Skin epidermis (tissue), 12 donors: Measurements from ENCODE around the gene PRKCQ.

Experiments used
- H3K27ac ChIP-seq, 21 experiments: fragments of 200-600 bp; sonication (generic) in 11 of 21; one replicate each; pipeline ENCODE4 v1.5.0; 2020; ENCODE audit warnings: mild to moderate bottlenecking in 3 of 21, inconsistent platforms in 2 of 21, moderate library complexity in 2 of 21
- H3K4me3 ChIP-seq, 7 experiments: fragments of 200-600 bp; sonication (generic) in 2 of 7; one replicate each; pipeline ENCODE4 v1.5.0; 2020; ENCODE audit warnings: inconsistent platforms in 2 of 7, mild to moderate bottlenecking in 2 of 7, moderate library complexity in 1 of 7

Gene PRKCQ

DNA sequence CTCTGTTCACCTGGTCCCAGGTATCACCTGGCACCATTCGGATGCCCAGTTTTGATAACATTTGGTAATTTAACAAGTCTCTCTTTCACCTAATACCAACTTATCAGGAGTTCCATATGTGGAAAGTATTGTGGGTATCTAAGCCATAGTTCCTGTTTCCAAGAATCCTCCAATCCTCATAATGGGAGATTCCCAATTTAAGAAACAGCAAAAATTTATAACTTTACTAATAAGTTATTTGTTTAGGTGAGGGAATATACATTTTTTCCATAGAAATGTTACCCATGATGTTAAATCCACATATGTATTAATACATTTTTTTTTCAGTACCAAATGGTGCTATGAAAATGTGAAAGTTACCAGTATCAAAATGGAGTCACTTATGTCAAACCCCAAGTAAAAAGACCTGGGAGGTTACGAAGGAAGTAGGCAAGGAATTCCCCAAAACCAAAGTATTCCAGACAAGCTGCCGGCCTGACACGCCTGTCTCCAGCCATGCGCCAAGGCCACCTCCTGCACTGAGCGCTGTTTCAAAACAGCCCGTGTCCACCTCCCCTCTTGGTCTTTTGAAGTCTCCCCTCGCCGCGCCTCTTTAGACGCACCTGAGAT is 44.8 kb downstream of the PRKCQ start:
- Histone ChIP-seq H3K4me3 (no peak overlapping the region), H3K27ac (no peak overlapping the region)

DNA sequence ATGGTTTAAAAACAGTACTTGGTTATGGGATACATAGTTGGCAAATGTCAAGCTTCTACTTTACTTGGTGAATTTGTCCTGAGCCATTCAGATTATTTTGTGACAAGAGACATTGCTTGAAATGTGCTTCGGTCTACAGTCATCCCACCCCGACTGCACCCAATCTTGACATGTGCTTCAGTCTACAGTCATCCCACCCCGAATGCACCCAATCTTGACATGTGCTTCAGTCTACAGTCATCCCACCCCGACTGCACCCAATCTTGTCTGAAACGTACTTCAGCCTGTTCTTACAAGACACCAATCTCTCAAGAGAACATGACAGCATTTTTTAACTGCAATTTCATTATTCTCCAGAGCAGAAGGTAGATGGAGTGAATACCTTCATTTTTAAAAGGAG is 47.8 kb downstream of the PRKCQ start:
- H3K4me3 ChIP-seq, result no peak overlapping the region
- no peak overlapping the region for H3K27ac ChIP-seq

DNA sequence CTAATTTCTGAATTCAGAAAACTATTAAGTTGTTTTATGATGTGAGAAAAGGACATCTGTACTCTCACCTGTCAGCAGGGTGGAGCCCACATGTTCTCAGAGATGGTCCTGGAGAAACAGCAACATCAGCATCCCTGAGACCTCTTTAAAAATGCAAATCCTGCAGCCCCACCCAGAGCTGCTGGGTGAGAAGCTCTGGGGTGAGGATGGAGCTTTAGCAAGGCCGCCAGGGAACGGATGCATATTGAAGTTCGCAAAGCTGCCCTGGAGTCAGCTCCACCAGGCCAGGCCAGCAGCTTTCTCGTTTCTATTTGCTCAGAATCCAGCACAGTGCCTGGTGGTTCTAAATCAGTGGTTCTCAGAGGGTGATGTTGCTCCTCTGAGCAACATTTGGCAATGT is 49.1 kb downstream of the PRKCQ start:
- peak overlapping the region in 7 of 21 experiments; percentile 12 to 80 (median 48) for H3K27ac ChIP-seq
- H3K4me3 ChIP-seq, result no peak overlapping the region

DNA sequence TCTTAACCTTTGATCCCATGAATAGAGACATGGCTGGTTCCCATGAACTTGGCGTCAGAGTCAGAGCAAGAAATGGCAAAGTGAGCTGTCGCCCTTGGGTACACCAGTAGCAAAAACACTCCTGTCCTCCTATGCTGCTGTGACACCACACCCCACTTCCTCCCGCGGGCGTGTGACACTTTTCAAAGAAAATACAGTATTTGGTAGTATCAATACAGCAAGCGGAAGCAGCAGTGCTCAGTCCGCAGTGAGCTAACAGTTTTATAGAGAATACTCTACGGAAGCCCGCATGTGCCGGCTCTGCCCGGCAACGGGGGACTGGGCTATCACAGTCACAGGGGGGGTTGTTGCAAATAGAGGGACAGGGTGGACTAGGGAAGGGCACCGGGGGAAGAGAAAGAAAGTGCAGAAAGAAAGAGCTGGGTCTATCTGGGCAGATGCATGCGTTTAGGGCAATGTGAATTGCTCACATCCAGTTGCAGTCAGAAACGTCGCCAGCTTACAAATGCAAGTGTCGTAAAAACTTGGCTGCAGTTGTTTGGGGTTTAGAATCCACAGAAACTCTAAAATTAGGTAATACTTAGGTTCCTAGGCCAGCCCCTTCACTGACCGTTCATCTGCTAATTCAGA is 49.8 kb downstream of the PRKCQ start:
- Histone ChIP-seq H3K27ac (peak overlapping the region in 7 of 21 experiments; percentile 12 to 80 (median 53)), H3K4me3 (no peak overlapping the region)

DNA sequence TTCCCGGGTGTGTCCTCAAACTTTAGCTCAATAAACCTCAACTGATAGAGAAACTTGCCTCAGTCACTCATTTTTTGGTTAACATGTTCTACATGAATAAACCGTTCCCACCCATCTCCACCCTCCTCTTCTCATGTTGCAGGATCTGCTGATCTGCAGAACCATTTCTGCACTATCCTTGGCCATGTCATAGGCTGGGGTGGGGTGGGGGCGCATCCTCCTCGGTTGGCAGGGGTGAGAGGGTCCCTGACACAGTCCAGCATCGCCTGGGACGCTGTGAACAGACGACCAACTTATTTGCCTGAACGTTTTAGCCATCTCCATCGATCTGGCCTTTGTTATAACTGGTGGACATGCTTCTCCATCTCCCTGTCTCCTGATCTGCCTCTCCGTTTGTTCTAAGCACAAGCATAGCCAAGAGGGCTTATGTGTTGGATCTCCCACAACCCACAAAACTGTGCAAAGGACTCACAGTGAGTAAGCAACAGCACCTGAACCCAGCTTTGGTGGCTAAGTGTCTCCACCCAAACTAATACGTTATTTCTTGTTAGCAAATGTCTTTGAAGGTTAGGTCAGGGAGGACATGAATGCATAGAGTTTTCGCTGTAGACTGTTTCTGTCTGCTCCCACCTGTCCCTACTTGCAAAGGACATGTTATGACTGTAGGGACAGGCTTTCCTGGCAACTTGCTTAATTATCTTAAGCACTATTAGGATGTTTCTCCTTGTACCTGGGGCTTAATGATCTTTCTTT is 51.7 kb downstream of the PRKCQ start:
- Histone ChIP-seq H3K27ac (peak overlapping the region in 2 of 21 experiments; percentile 73 to 80), H3K4me3 (no peak overlapping the region)

DNA sequence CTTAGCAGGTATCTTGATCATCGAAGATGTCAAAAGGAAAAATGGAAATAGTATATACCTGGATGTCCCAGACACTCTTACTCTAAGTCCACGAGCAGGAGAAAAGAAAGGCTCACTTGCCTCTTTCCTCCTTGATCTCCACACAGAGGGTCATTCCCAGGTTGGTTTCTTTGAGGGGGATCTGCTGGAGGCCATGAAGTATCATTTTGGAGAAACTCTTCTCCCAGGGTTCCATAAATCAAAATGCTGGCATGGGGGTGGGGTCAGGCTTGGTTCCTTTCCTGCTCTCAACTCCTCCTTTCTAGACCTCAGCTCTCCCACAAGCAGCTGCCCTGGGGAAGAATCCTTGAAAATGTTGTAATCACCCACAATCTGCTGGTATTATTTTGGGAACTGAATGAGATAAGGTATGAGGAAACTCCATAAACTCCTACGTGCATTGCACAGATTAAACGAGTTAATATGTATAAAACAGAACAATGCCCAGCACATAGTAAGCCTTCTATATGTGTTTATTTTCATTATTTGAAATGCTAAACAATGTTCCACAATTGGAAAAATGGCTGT is 54.4 kb downstream of the PRKCQ start:
- no peak overlapping the region for H3K27ac ChIP-seq
- no peak overlapping the region for H3K4me3 ChIP-seq

DNA sequence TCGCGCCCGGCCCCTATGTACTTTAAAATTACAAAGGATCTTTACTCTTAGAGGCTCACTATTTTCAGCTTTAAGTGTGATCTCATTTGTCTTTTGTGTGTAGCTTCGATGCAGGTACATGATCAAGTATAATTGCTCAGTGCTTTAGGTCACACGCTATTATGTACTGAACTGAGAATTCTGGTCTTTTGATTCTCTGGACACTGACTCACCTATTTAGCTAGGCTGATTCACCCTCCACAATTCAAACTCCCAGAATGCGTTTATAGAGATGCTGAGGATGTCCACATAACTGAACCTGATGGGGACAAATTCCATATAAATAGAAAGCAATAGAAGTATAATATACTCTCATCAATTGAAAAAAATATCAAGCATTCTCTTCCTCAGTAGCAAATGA is 57.8 kb downstream of the PRKCQ start:
- H3K4me3 ChIP-seq, result no peak overlapping the region

DNA sequence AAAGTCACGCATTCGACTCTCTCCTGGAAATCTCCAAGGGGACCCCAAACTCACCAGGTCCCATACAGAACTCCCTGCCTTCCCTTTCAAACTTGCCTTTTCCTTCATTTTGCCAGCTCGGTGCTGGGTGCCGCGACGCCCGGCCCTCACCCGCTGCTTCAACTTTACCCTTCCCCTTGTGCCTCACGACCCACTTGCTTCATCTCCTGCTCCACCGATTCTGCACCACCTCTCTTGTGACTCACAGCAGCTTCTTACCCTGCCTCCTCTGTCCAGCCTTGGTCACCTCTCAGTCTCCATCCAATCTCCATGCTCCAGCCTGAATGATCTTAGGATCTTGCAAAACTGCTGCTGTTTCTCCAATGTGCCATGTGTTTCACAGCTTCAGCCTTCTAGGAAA is 59.9 kb downstream of the PRKCQ start:
- H3K27ac ChIP-seq, result no peak overlapping the region
- H3K4me3 ChIP-seq, result no peak overlapping the region

More for the DNA sequence above, 57.8 kb downstream of the PRKCQ start:
- H3K27ac ChIP-seq, result no peak overlapping the region

DNA sequence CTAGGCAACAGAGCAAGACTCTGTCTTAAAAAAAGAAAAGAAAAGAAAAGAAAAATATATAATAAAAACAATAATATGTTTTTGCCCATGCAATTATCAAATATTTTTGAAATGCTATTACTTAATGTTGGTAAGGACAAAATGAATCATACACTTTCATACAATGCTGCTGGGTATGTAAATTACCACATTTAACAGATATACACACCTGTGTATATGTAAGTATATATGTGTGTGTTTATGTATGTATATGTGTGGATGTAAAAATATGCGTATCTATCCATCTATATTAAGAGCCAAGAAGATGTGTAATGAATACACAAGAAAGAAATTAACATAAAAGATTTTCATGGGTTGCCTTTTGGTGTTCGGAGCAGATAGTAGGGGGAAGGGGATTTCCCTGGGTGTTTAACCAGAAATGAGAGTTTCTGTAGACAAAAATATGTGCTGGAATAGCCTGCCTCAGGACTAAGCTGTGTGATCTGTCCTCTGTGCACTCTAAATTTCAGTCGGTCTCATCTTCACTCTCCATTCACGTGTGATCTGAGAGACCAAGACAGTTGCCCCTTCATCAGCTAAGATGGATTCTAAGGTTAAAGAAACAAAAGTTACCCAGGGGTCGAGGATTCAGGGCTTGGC is 61.2 kb downstream of the PRKCQ start:
- Histone ChIP-seq H3K27ac (no peak overlapping the region), H3K4me3 (no peak overlapping the region)

DNA sequence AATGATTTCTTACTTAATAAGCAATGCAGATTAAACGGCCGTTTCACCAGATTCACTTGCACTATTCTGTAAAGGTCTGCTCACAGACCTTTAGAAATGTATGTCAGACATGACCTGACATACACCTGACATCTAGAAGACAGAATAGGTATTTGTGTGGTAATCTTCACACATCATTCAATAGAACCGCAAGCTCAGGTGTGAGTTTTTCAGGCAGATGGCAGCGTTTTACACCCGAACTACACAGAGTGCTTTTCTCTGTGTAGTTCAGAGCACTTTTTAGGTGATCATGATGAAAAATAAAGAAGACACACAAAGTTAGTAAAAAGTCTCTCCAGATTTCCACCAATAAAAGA is 63.2 kb downstream of the PRKCQ start:
- Histone ChIP-seq H3K4me3 (no peak overlapping the region), H3K27ac (no peak overlapping the region)

DNA sequence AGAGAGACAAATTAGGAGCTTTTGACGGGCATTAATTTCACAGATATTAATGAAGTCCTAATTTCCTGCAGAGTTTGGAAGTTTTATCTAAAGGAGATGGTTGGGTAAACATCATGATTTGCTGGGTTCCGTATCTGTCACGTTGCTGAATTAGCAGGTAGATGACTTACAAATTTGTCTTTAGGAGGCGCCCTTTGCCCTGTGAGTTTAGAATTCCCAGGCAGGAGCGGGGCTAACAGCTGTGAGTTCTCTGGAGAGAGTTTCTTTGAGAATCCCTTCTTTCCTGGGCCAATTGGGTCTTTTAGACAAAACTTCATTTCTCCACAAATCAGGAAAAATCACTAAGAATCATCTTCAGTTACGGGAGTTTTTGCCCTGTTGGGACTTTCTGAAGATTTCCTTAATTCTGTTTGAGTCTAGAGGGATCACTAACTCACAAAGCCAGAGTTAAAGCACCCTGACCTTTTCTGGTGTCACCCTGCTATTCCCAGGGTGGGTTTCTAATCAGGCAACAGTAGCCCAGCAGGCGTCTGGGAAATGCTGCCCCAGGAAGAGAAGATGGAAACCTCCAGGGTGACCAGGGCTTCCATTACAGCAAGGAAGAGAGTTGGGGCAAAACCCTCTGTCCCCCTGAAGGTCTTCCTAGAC is 63.7 kb downstream of the PRKCQ start:
- H3K27ac ChIP-seq, result no peak overlapping the region
- no peak overlapping the region for H3K4me3 ChIP-seq

DNA sequence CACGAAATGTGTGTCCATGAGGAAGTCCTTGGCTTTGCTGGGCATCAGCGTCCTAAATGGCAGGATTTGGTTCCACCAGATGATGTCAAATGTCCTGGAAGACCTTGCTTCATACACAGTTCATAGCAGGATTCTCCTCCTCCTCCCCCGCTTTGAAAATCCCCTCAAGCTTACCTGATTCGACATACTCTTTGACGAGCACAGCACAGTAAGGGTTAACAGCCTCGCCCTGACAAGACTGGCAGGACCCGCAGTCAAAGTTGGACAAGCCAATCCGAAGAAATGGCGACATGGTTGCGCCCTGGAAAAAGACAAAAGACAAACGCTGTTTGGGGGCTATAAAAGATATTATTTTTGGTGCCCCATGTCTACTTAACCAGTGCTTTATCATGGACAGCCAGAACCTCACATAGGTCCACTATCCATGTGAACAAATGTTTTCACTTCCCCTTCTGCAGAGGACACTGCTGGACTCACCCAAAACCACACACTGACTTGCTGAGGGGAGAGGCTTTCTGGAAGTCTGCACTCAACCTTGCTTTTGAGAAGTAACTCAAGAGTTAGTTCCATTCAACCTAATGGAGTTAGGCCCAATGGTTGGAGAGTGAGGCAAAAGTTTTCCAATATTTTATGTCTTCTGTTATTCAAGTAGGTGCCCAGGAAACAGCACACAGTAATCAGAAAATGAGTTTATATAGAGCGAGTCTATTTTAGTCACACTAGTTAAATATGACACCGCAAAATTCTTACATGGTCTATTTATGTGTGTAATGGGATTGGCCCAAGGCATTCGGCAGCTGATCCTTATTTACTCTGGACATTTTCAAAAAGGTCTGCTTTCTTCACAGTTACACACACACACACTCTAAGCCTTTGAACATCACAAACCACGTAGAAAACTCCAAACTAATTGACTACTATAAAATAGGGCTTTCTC is 65.0 kb downstream of the PRKCQ start:
- no peak overlapping the region for H3K27ac ChIP-seq
- H3K4me3 ChIP-seq, result no peak overlapping the region

DNA sequence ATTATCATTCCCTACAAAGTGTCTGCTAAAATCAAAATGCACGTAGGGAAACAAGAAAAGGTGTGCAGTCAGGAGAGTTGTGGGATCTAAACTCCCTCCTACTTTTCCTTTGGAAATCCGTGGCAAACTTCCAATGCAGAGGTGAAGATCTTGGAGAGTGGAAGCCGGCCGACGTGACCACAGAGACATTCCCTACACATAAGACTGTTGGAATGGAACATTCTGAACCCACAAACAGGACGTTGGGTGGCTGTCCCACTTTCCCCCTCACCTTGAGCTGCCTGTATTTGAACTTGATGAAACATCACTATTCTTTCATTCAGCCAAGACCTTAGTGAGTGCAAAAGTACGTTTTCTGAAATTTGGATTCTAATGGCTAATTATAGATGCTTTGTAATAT is 65.9 kb downstream of the PRKCQ start:
- H3K27ac ChIP-seq, result no peak overlapping the region
- no peak overlapping the region for H3K4me3 ChIP-seq

DNA sequence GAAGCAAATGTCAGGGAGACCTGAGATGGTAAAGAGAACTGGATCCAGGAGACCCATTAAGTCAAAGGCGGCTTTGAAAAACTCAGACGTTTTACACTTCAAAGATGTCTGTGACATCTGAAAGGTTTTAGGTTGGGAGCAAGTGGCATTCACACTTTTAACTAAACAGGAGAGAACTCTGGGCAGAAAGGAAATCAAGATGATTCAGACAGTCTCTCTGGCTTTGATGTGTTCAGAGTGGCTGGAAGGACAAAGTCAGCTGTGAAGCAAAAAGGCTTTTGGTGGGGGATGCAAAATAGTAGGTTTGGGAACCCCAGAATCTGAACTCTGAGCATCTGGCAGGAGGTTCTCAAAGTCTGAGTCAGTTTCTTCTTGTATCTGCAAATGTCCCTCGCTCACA is 66.6 kb downstream of the PRKCQ start:
- H3K4me3 ChIP-seq, result no peak overlapping the region

DNA sequence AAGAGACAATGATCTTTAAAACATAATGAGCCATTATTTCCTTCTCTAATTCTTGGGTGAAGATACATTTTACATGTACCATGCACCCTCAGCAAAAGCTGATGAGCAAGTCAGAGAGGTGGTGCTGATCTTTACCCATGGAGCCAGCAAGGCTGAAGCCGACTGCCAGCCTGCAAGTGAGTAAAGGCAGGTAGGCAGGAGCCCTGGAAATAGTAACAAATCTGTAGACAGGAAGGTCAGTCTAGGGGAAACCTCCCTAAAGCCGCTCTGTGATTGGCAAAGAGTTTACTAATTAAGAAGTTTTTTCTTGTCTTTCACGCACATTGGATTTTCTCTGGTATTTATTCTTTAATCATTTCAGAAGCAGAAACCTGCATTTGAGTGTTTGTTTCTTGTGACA is 67.9 kb downstream of the PRKCQ start:
- Histone ChIP-seq H3K27ac (no peak overlapping the region), H3K4me3 (no peak overlapping the region)

More for the DNA sequence above, 66.6 kb downstream of the PRKCQ start:
- no peak overlapping the region for H3K27ac ChIP-seq

DNA sequence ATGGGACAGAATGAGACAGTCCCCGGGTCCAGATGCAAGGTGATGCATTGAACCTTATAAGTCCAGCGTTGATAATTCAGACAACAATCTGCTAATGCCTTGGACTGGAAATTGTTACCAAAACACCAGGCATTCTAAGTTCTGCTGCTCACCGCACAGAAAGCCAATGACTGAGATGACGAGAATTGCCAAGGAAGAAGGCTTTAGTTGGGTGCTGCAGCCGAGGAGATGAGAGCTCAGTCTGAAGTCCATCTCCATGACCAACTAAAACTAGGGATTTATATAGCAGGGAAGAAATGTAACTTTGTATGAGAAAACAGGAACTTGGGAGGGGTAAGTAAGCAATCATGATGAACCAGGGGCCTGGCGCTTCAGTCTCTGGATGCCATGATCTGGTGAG is 68.7 kb downstream of the PRKCQ start:
- no peak overlapping the region for H3K4me3 ChIP-seq
- no peak overlapping the region for H3K27ac ChIP-seq

DNA sequence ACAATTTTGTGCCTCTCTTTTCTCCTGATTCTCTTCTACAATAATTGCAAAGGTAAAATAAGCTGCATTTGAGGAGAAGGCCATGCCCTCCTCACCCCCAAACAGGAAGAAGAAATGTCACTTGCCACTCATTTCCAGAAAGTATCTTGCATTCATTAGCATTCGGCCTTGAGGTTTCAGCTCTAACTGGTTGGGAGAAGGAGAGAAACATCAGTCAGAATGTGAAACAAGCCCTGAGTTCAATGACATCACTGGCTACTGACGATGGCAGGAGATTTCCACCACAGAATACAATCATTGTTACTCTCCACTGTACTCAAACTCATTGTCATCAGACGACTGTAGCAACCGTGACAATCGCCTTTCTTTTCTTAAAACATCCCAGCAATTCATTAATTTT is 72.8 kb downstream of the PRKCQ start:
- Histone ChIP-seq H3K27ac (no peak overlapping the region), H3K4me3 (no peak overlapping the region)

DNA sequence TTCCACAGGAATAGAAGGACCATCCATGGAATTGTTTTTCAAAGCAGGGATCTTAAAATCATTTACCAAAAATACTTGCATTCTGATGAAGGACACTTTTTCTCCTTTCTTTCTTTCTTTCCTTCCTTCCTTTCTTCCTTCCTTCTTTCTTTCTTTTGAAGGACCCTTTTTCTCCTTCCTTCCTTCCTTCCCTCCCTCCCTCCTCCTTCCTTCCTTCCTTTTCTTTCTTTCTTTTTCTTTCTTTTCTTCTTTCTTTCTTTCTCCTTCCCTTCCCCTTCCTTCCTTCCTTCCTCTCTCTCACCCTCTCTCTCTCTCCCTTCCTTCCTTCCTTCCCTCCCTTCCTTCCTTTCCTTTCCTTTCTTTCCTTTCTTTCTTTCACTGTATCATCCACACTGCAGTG is 74.8 kb downstream of the PRKCQ start:
- no peak overlapping the region for H3K4me3 ChIP-seq
- no peak overlapping the region for H3K27ac ChIP-seq

DNA sequence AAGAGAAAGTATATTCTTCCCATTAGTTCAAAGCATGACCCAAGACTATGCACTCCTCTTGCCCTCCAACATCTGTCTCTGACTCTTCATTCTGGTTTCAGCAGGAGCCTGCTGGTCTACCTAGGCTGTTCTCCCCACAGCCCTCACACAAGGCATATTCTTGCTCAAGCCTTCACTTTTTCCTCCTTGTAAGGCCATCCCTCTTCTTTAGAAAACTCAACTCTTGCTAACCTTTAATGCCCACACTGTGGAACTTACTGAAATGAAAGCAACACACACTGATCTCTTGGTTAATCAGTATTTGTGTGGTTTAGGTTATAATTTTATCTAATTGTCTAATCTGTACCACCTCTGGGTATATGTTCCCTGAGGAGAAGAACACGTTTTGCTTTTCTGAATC is 75.8 kb downstream of the PRKCQ start:
- Histone ChIP-seq H3K4me3 (no peak overlapping the region), H3K27ac (no peak overlapping the region)
